Caco-2 (cell line): ENCODE results near the gene SDK2. TPM values are rescaled to one million over a fixed set of nuclear protein-coding genes. Genes with fewer than 3 reads are reported as not detected.

Experiments
- BruUV-seq: library from RNA; stranded (reverse); fragments of 400-500 nt; replicated peaks from 2 replicates; lab custom pipeline; 2021; lab: Mats Ljungman, UMichigan
- CTCF ChIA-PET: fragments of 300-600 bp; sonication (Branson Sonifier 250); formaldehyde crosslinking; loops from one replicate; lab custom pipeline; 2022; ENCODE audit warnings: antibody characterized with exemption; lab: Charles Lee
- POLR2A ChIA-PET: fragments of 300-600 bp; sonication (Branson Sonifier 250); formaldehyde crosslinking; loops from one replicate; lab custom pipeline; 2022; ENCODE audit warnings: antibody characterized with exemption; lab: Charles Lee
- DNase-seq, 2 experiments: peaks; one replicate each; pipeline versions ENCODE4 v3.0.0 to v3.0.0-alpha.2; 2020 to 2022
- H3K27me3 ChIP-seq: replicated peaks from 2 replicates; pipeline ENCODE4 v1.6.0; 2011; ENCODE audit warnings: low read length; ENCODE audit not compliant: control insufficient read depth, insufficient read depth
- H3K36me3 ChIP-seq: 2 replicates; pipeline ENCODE4 v1.5.1; 2011; ENCODE audit warnings: low read length; ENCODE audit not compliant: control insufficient read depth, insufficient read depth
- H3K4me1 ChIP-seq: fragments of 250-450 bp; sonication (Bioruptor Pico); 2 replicates; pipeline ENCODE4 v1.5.1; 2020; ENCODE audit warnings: mild to moderate bottlenecking
- H3K4me3 ChIP-seq: 2 replicates; pipeline ENCODE4 v1.5.1; 2011; ENCODE audit warnings: low read depth, mild to moderate bottlenecking, control low read depth, low read length
- H3K9me3 ChIP-seq: fragments of 250-450 bp; sonication (Bioruptor Pico); 2 replicates; pipeline ENCODE4 v1.5.1; 2020; ENCODE audit warnings: mild to moderate bottlenecking, moderate library complexity
- H3K27ac Mint-ChIP-seq: one replicate; pipeline ENCODE4 v1.8.0; 2022; ENCODE audit warnings: mixed read lengths; ENCODE audit not compliant: unreplicated experiment
- H3K27me3 Mint-ChIP-seq: one replicate; pipeline ENCODE4 v1.8.0; 2022; ENCODE audit warnings: mixed read lengths; ENCODE audit not compliant: insufficient read depth, unreplicated experiment
- H3K36me3 Mint-ChIP-seq: one replicate; pipeline ENCODE4 v1.8.0; 2022; ENCODE audit warnings: mild to moderate bottlenecking, mixed read lengths; ENCODE audit not compliant: insufficient read depth, unreplicated experiment
- H3K4me1 Mint-ChIP-seq: one replicate; pipeline ENCODE4 v1.8.0; 2022; ENCODE audit warnings: low read depth, mixed read lengths; ENCODE audit not compliant: unreplicated experiment
- H3K4me3 Mint-ChIP-seq: one replicate; pipeline ENCODE4 v1.8.0; 2022; ENCODE audit warnings: mild to moderate bottlenecking, moderate library complexity, mixed read lengths; ENCODE audit not compliant: unreplicated experiment
- H3K9me3 Mint-ChIP-seq: one replicate; pipeline ENCODE4 v1.8.0; 2022; ENCODE audit warnings: mixed read lengths; ENCODE audit not compliant: unreplicated experiment
- intact Hi-C: fragments of 100-400 bp; cut with micrococcal nuclease; formaldehyde crosslinking; loops from one replicate; pipeline ENCODE4 v1.10.0; 2022; ENCODE audit not compliant: unreplicated experiment
- total RNA-seq: library from RNA; stranded (reverse); gene quantifications from 2 replicates; pipeline ENCODE4 v1.2.3, GENCODE V29; 2022
- TF ChIP-seq, protein P1 (sequence below), 2 experiments: fragments of 200-600 bp in 1 of 2; IDR thresholded peaks; 1 replicate in 1 of 2; 2 replicates in 1 of 2; pipeline versions ENCODE4 v1.5.1 to v1.8.0; 2011 to 2022; ENCODE audit warnings: antibody characterized with exemption in 1 of 2, control low read depth in 1 of 2, inconsistent platforms in 1 of 2, low read depth in 1 of 2, low read length in 1 of 2, mild to moderate bottlenecking in 1 of 2, moderate library complexity in 1 of 2; ENCODE audit not compliant: insufficient read depth in 1 of 2, severe bottlenecking in 1 of 2, unreplicated experiment in 1 of 2

Gene SDK2
- total RNA-seq, 1 experiment from 2014 or later: 0.09 TPM

- intact Hi-C loops: no loop called here
- no peaks in the 10 kb centered on the region for H3K4me1 ChIP-seq
- Mint-ChIP-seq H3K4me1 (peaks cover 8% of the 10 kb centered on the region), H3K27me3 (no peaks in the 10 kb centered on the region), H3K36me3 (no peaks in the 10 kb centered on the region), H3K9me3 (no peaks in the 10 kb centered on the region), H3K27ac (peak overlapping the region; percentile 63), H3K4me3 (no peak overlapping the region)
- ChIA-PET CTCF (no interaction called here), POLR2A (no interaction called here)
- no peaks in the 10 kb centered on the region for H3K27me3 ChIP-seq
- BruUV-seq: no TSS peak
- DNase-seq: no peak
- no peak overlapping the region for H3K4me3 ChIP-seq
- TF ChIP-seq, protein P1, sequence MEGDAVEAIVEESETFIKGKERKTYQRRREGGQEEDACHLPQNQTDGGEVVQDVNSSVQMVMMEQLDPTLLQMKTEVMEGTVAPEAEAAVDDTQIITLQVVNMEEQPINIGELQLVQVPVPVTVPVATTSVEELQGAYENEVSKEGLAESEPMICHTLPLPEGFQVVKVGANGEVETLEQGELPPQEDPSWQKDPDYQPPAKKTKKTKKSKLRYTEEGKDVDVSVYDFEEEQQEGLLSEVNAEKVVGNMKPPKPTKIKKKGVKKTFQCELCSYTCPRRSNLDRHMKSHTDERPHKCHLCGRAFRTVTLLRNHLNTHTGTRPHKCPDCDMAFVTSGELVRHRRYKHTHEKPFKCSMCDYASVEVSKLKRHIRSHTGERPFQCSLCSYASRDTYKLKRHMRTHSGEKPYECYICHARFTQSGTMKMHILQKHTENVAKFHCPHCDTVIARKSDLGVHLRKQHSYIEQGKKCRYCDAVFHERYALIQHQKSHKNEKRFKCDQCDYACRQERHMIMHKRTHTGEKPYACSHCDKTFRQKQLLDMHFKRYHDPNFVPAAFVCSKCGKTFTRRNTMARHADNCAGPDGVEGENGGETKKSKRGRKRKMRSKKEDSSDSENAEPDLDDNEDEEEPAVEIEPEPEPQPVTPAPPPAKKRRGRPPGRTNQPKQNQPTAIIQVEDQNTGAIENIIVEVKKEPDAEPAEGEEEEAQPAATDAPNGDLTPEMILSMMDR (IDR thresholded peaks at IDR 0.05; ENCODE audit: insufficient read depth in 1 of 2, low read depth in 1 of 2, low read length in 1 of 2, severe bottlenecking in 1 of 2, unreplicated experiment in 1 of 2): no peak
- no peaks in the 10 kb centered on the region for H3K36me3 ChIP-seq
- no peaks in the 10 kb centered on the region for H3K9me3 ChIP-seq
Observed at GRCh38 chr17:73397278-73397826, 246.9 kb downstream of the SDK2 start.

- Histone ChIP-seq H3K4me1 (no peaks in the 10 kb centered on the region), H3K27me3 (no peaks in the 10 kb centered on the region), H3K36me3 (no peaks in the 10 kb centered on the region), H3K4me3 (no peak overlapping the region), H3K9me3 (no peaks in the 10 kb centered on the region)
- no peak for DNase-seq
- intact Hi-C loops: no loop called here
- Mint-ChIP-seq H3K27ac (peak overlapping the region; percentile 63), H3K9me3 (no peaks in the 10 kb centered on the region), H3K4me3 (no peak overlapping the region), H3K27me3 (no peaks in the 10 kb centered on the region), H3K4me1 (peaks cover 8% of the 10 kb centered on the region), H3K36me3 (no peaks in the 10 kb centered on the region)
- ChIA-PET POLR2A (no interaction called here), CTCF (no interaction called here)
- BruUV-seq: no TSS peak
- TF ChIP-seq, protein P1 (IDR thresholded peaks at IDR 0.05; ENCODE audit: insufficient read depth in 1 of 2, low read depth in 1 of 2, low read length in 1 of 2, severe bottlenecking in 1 of 2, unreplicated experiment in 1 of 2): no peak
Observed at GRCh38 chr17:73396431-73397277, 247.6 kb downstream of the SDK2 start.

DNA sequence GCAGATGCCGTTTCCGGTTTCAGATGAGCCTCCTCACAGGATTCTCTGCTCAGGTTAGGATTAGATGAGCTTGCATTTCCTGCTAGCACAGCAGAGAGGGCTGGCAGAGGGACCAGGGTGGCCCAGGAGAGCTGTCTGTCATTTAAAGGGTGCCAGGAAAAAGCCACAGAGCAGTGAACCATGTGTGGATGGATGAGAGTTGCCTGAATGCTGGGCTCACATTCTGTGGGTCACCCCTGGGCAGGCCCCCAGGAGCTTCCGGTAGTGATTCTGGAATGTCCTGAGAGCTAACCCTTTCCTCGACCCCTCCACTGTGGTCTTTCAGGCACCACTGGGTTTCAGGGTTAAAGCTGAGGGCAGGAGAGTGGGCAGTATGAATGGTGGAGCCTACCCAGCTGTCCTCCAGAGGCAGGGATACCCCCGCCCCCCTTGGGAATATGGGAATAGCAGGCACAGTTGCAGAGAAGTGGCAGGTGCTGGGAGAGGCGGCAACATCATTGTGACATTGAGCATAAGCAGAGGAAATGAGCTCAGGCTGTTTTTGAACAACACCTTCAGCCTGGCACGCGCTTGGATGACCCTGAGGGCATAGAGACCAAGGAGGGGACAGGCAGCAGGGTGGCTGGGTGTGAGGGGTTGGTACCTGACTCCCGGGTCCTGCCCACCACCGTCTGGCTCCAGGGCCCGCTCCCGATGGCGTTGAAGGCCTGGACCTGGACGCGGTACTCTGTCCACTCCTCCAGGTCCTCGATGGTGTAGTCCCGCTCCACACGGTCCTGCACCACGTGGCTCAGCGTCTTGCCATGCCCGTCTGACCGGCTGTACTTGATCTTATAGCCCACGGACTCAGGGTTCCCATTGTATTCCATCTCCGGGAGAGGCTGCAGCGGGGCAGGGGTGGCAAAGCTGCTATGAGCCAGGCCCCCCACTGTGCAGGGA lies 249.5 kb downstream of the SDK2 start:
- peaks cover 8% of the 10 kb centered on the region for H3K4me1 Mint-ChIP-seq
- ChIA-PET CTCF (no interaction called here), POLR2A (no interaction called here)
- no peaks in the 10 kb centered on the region for H3K9me3 Mint-ChIP-seq
- no peak overlapping the region for H3K4me3 Mint-ChIP-seq
- TF ChIP-seq, protein P1 (IDR thresholded peaks at IDR 0.05; ENCODE audit: insufficient read depth in 1 of 2, low read depth in 1 of 2, low read length in 1 of 2, severe bottlenecking in 1 of 2, unreplicated experiment in 1 of 2): no peak
- no peaks in the 10 kb centered on the region for H3K4me1 ChIP-seq
- H3K9me3 ChIP-seq: no peaks in the 10 kb centered on the region
- H3K36me3 Mint-ChIP-seq: no peaks in the 10 kb centered on the region
- BruUV-seq: no TSS peak
- H3K27me3 ChIP-seq: no peaks in the 10 kb centered on the region
- no peaks in the 10 kb centered on the region for H3K36me3 ChIP-seq
- H3K4me3 ChIP-seq: no peak overlapping the region
- DNase-seq: no peak
- H3K27ac Mint-ChIP-seq: no peak overlapping the region
- H3K27me3 Mint-ChIP-seq: peaks cover 4% of the 10 kb centered on the region
- intact Hi-C loops: no loop called here
